ENCODE data around the gene SNTG2. TPM values are rescaled to one million over a fixed set of nuclear protein-coding genes. Genes with fewer than 3 reads are reported as not detected.

The SNTG2 gene
- total RNA-seq, 1 donor = not detected

GRCh38 chr2:1257334-1257733, 306.7 kb downstream of the SNTG2 start:
- DNase-seq (ENCODE audit: low read depth in 2 of 3, low spot score in 2 of 3) = no peak

- no peak for DNase-seq (ENCODE audit: low read depth in 2 of 3, low spot score in 2 of 3)
Measured at GRCh38 chr2:1259746-1260145, 309.1 kb downstream of the SNTG2 start.

GRCh38 chr2:1262609-1263008, 312.0 kb downstream of the SNTG2 start:
- DNase-seq (ENCODE audit: low read depth in 2 of 3, low spot score in 2 of 3) = no peak

GRCh38 chr2:1265454-1265853, 314.8 kb downstream of the SNTG2 start:
- no peak for DNase-seq (ENCODE audit: low read depth in 2 of 3, low spot score in 2 of 3)

- DNase-seq (ENCODE audit: low read depth in 2 of 3, low spot score in 2 of 3) = no peak
Measured at GRCh38 chr2:1266351-1266750, 315.7 kb downstream of the SNTG2 start.

- no peak for DNase-seq (ENCODE audit: low read depth in 2 of 3, low spot score in 2 of 3)
Measured at GRCh38 chr2:1268034-1268433, 317.4 kb downstream of the SNTG2 start.

- no peak for DNase-seq (ENCODE audit: low read depth in 2 of 3, low spot score in 2 of 3)
Measured at GRCh38 chr2:1269812-1270211, 319.2 kb downstream of the SNTG2 start.

GRCh38 chr2:1272835-1273234, 322.2 kb downstream of the SNTG2 start:
- DNase-seq (ENCODE audit: low read depth in 2 of 3, low spot score in 2 of 3) = no peak

- DNase-seq (ENCODE audit: low read depth in 2 of 3, low spot score in 2 of 3) = no peak
Measured at GRCh38 chr2:1277634-1278033, 327.0 kb downstream of the SNTG2 start.

- DNase-seq (ENCODE audit: low read depth in 2 of 3, low spot score in 2 of 3) = no peak
Measured at GRCh38 chr2:1278125-1278524, 327.5 kb downstream of the SNTG2 start.

- DNase-seq (ENCODE audit: low read depth in 2 of 3, low spot score in 2 of 3) = no peak
Measured at GRCh38 chr2:1278861-1279260, 328.2 kb downstream of the SNTG2 start.

- DNase-seq (ENCODE audit: low read depth in 2 of 3, low spot score in 2 of 3) = no peak
Measured at GRCh38 chr2:1282552-1282951, 331.9 kb downstream of the SNTG2 start.

- DNase-seq (ENCODE audit: low read depth in 2 of 3, low spot score in 2 of 3) = no peak
Measured at GRCh38 chr2:1283020-1283801, 332.6 kb downstream of the SNTG2 start.

- no peak for DNase-seq (ENCODE audit: low read depth in 2 of 3, low spot score in 2 of 3)
Measured at GRCh38 chr2:1283871-1284270, 333.2 kb downstream of the SNTG2 start.

- DNase-seq (ENCODE audit: low read depth in 2 of 3, low spot score in 2 of 3) = no peak
Measured at GRCh38 chr2:1286929-1287328, 336.3 kb downstream of the SNTG2 start.

GRCh38 chr2:1287427-1287826, 336.8 kb downstream of the SNTG2 start:
- no peak for DNase-seq (ENCODE audit: low read depth in 2 of 3, low spot score in 2 of 3)

GRCh38 chr2:1294900-1295299, 344.3 kb downstream of the SNTG2 start:
- DNase-seq (ENCODE audit: low read depth in 2 of 3, low spot score in 2 of 3) = no peak

- DNase-seq (ENCODE audit: low read depth in 2 of 3, low spot score in 2 of 3) = no peak
Measured at GRCh38 chr2:1295740-1296139, 345.1 kb downstream of the SNTG2 start.

- DNase-seq (ENCODE audit: low read depth in 2 of 3, low spot score in 2 of 3) = no peak
Measured at GRCh38 chr2:1297372-1298159, 346.9 kb downstream of the SNTG2 start.

GRCh38 chr2:1299043-1299442, 348.4 kb downstream of the SNTG2 start:
- DNase-seq (ENCODE audit: low read depth in 2 of 3, low spot score in 2 of 3) = no peak

GRCh38 chr2:1300284-1300683, 349.6 kb downstream of the SNTG2 start:
- DNase-seq (ENCODE audit: low read depth in 2 of 3, low spot score in 2 of 3) = no peak

GRCh38 chr2:1301056-1301455, 350.4 kb downstream of the SNTG2 start:
- DNase-seq (ENCODE audit: low read depth in 2 of 3, low spot score in 2 of 3) = no peak
